ENCODE measurements around the gene TUG1. TPM values are rescaled to one million over a fixed set of nuclear protein-coding genes. Genes with fewer than 3 reads are reported as not detected.

Gene TUG1
- 10 to 100 TPM in 2 of 3 donors, 1 to 10 TPM in 1; 7.8 to 22.9 (median 13.6) TPM for polyA plus RNA-seq

GRCh38 chr22:30968924-30969531 lies at the start of gene TUG1:
Gene TUG1, plus strand, starts transcription at chr22:30969265.
- H3K27me3 Mint-ChIP-seq (ENCODE audit: low read depth in 3 of 3): peaks cover 6 to 13% (median 13%) of the 10 kb centered on the region in 3 donors
- H3K36me3 Mint-ChIP-seq: peaks cover 34 to 38% (median 36%) of the 10 kb centered on the region in 3 donors
- DNase-seq: peak; percentile 98
- H3K4me1 Mint-ChIP-seq: peaks cover 55 to 74% of the 10 kb centered on the region in 2 donors
- H3K9me3 Mint-ChIP-seq: peaks cover 9 to 39% (median 32%) of the 10 kb centered on the region in 6 donors
- peak within 1 kb of the TSS; percentile 91 to 98 (median 94) for H3K27ac Mint-ChIP-seq
- H3K4me3 Mint-ChIP-seq: peak within 1 kb of the TSS; percentile 87 to 95 (median 92)

GRCh38 chr22:30919973-30920372 lies 49.1 kb upstream of the TUG1 start:
- no peak for DNase-seq
- Mint-ChIP-seq H3K27me3 (ENCODE audit: low read depth in 3 of 3) (peaks cover 0 to 10% (median 5%) of the 10 kb centered on the region in 3 donors), H3K36me3 (peaks cover 0 to 12% (median 3%) of the 10 kb centered on the region in 3 donors), H3K27ac (peak overlapping the region in 1 of 6 donors; percentile 80), H3K4me3 (no peak overlapping the region), H3K4me1 (peaks cover 15 to 20% of the 10 kb centered on the region in 2 donors), H3K9me3 (peaks cover 0 to 4% (median under 1%) of the 10 kb centered on the region in 6 donors)

GRCh38 chr22:30920407-30920806 lies 48.7 kb upstream of the TUG1 start:
- Mint-ChIP-seq H3K27ac (peak overlapping the region; percentile 36 to 80 (median 50)), H3K27me3 (ENCODE audit: low read depth in 3 of 3) (peaks cover 0 to 10% (median 5%) of the 10 kb centered on the region in 3 donors), H3K4me3 (peak overlapping the region; percentile 33 to 83 (median 64)), H3K9me3 (peaks cover 0 to 2% (median under 1%) of the 10 kb centered on the region in 6 donors), H3K4me1 (peaks cover 15 to 20% of the 10 kb centered on the region in 2 donors), H3K36me3 (peaks cover 0 to 12% (median 5%) of the 10 kb centered on the region in 3 donors)
- peak; percentile 71 to 73 (median 71) for DNase-seq

GRCh38 chr22:30921108-30921507 lies 48.0 kb upstream of the TUG1 start:
- Mint-ChIP-seq H3K27ac (peak overlapping the region; percentile 46 to 91 (median 82)), H3K9me3 (peaks cover 0 to 2% (median 0%) of the 10 kb centered on the region in 6 donors), H3K4me3 (peak overlapping the region; percentile 77 to 87 (median 84)), H3K4me1 (peaks cover 15 to 20% of the 10 kb centered on the region in 2 donors), H3K27me3 (ENCODE audit: low read depth in 3 of 3) (peaks cover 0 to 10% (median 5%) of the 10 kb centered on the region in 3 donors), H3K36me3 (peaks cover 0 to 8% (median 5%) of the 10 kb centered on the region in 3 donors)
- DNase-seq: no peak

- peaks cover 15 to 20% of the 10 kb centered on the region in 2 donors for H3K4me1 Mint-ChIP-seq
- peaks cover 7 to 12% (median 9%) of the 10 kb centered on the region in 3 donors for H3K36me3 Mint-ChIP-seq
- H3K9me3 Mint-ChIP-seq: peaks cover 0 to 2% (median 0%) of the 10 kb centered on the region in 6 donors
- peak overlapping the region; percentile 78 to 91 (median 85) for H3K27ac Mint-ChIP-seq
- peak overlapping the region; percentile 77 to 87 (median 84) for H3K4me3 Mint-ChIP-seq
- DNase-seq: peak; percentile 80 to 83 (median 81)
- H3K27me3 Mint-ChIP-seq (ENCODE audit: low read depth in 3 of 3): peaks cover 0 to 11% (median 5%) of the 10 kb centered on the region in 3 donors
Measured at GRCh38 chr22:30922151-30922611, 46.9 kb upstream of the TUG1 start.

GRCh38 chr22:30923168-30923900 lies 45.7 kb upstream of the TUG1 start:
- Mint-ChIP-seq H3K9me3 (no peaks in the 10 kb centered on the region), H3K4me1 (peaks cover 15 to 20% of the 10 kb centered on the region in 2 donors), H3K4me3 (no peak overlapping the region), H3K36me3 (peaks cover 12 to 17% (median 13%) of the 10 kb centered on the region in 3 donors), H3K27ac (peak overlapping the region in 2 of 6 donors; percentile 34 to 48), H3K27me3 (ENCODE audit: low read depth in 3 of 3) (peaks cover 0 to 11% (median 5%) of the 10 kb centered on the region in 3 donors)
- DNase-seq: no peak

- H3K4me1 Mint-ChIP-seq: peaks cover 12 to 15% of the 10 kb centered on the region in 2 donors
- peaks cover 15 to 23% (median 16%) of the 10 kb centered on the region in 3 donors for H3K36me3 Mint-ChIP-seq
- peaks cover 0 to 11% (median 5%) of the 10 kb centered on the region in 3 donors for H3K27me3 Mint-ChIP-seq (ENCODE audit: low read depth in 3 of 3)
- no peaks in the 10 kb centered on the region for H3K9me3 Mint-ChIP-seq
- DNase-seq: no peak
- no peak overlapping the region for H3K27ac Mint-ChIP-seq
- no peak overlapping the region for H3K4me3 Mint-ChIP-seq
Measured at GRCh38 chr22:30925667-30926066, 43.4 kb upstream of the TUG1 start.

GRCh38 chr22:30926706-30927105 lies 42.4 kb upstream of the TUG1 start:
- Mint-ChIP-seq H3K4me3 (no peak overlapping the region), H3K27me3 (ENCODE audit: low read depth in 3 of 3) (peaks cover 0 to 11% (median 6%) of the 10 kb centered on the region in 3 donors), H3K36me3 (peaks cover 15 to 34% (median 20%) of the 10 kb centered on the region in 3 donors), H3K9me3 (no peaks in the 10 kb centered on the region), H3K4me1 (peaks cover 5 to 6% of the 10 kb centered on the region in 2 donors), H3K27ac (peak overlapping the region in 1 of 6 donors; percentile 15)
- no peak for DNase-seq

GRCh38 chr22:30927806-30928205 lies 41.3 kb upstream of the TUG1 start:
- peaks cover 0 to 2% (median 1%) of the 10 kb centered on the region in 3 donors for H3K27me3 Mint-ChIP-seq (ENCODE audit: low read depth in 3 of 3)
- H3K4me1 Mint-ChIP-seq: no peaks in the 10 kb centered on the region
- no peak overlapping the region for H3K27ac Mint-ChIP-seq
- H3K4me3 Mint-ChIP-seq: no peak overlapping the region
- peaks cover 15 to 43% (median 27%) of the 10 kb centered on the region in 3 donors for H3K36me3 Mint-ChIP-seq
- H3K9me3 Mint-ChIP-seq: no peaks in the 10 kb centered on the region
- DNase-seq: no peak

- Mint-ChIP-seq H3K9me3 (no peaks in the 10 kb centered on the region), H3K4me1 (no peaks in the 10 kb centered on the region), H3K36me3 (peaks cover 15 to 46% (median 27%) of the 10 kb centered on the region in 3 donors), H3K4me3 (no peak overlapping the region), H3K27me3 (ENCODE audit: low read depth in 3 of 3) (peaks cover 0 to 4% (median 1%) of the 10 kb centered on the region in 3 donors), H3K27ac (peak overlapping the region in 1 of 6 donors; percentile 15)
- DNase-seq: no peak
Measured at GRCh38 chr22:30928401-30928800, 40.7 kb upstream of the TUG1 start.

GRCh38 chr22:30930228-30930627 lies 38.8 kb upstream of the TUG1 start:
- Mint-ChIP-seq H3K9me3 (no peaks in the 10 kb centered on the region), H3K27ac (no peak overlapping the region), H3K27me3 (ENCODE audit: low read depth in 3 of 3) (peaks cover 0 to 4% (median 1%) of the 10 kb centered on the region in 3 donors), H3K36me3 (peaks cover 29 to 59% (median 33%) of the 10 kb centered on the region in 3 donors), H3K4me3 (no peak overlapping the region), H3K4me1 (no peaks in the 10 kb centered on the region)
- no peak for DNase-seq

GRCh38 chr22:30931541-30932300 lies 37.3 kb upstream of the TUG1 start:
- Mint-ChIP-seq H3K9me3 (no peaks in the 10 kb centered on the region), H3K4me1 (no peaks in the 10 kb centered on the region), H3K36me3 (peaks cover 31 to 72% (median 47%) of the 10 kb centered on the region in 3 donors), H3K27me3 (ENCODE audit: low read depth in 3 of 3) (peaks cover 0 to 4% (median 0%) of the 10 kb centered on the region in 3 donors), H3K27ac (peak overlapping the region in 1 of 6 donors; percentile 52), H3K4me3 (no peak overlapping the region)
- no peak for DNase-seq

- no peak overlapping the region for H3K4me3 Mint-ChIP-seq
- peaks cover 0 to 4% (median 0%) of the 10 kb centered on the region in 3 donors for H3K27me3 Mint-ChIP-seq (ENCODE audit: low read depth in 3 of 3)
- DNase-seq: no peak
- no peaks in the 10 kb centered on the region for H3K4me1 Mint-ChIP-seq
- H3K27ac Mint-ChIP-seq: no peak overlapping the region
- peaks cover 25 to 67% (median 38%) of the 10 kb centered on the region in 3 donors for H3K36me3 Mint-ChIP-seq
- H3K9me3 Mint-ChIP-seq: no peaks in the 10 kb centered on the region
Measured at GRCh38 chr22:30932661-30933060, 36.4 kb upstream of the TUG1 start.
